K562 (cell line): ENCODE measurements around the gene HORMAD1. TPM values are rescaled to one million over a fixed set of nuclear protein-coding genes. Genes with fewer than 3 reads are reported as not detected.
A peak's percentile ranks its signal among the peaks of the same experiment; 100 is the strongest.

Experiments used
- C11orf30 ChIP-seq: fragments of 450-650 bp; IDR thresholded peaks from 2 replicates; pipeline ENCODE4 v1.6.1; 2016; ENCODE audit warnings: low read depth, mild to moderate bottlenecking
- CBFB ChIP-seq: sonication (generic); formaldehyde crosslinking; IDR thresholded peaks from 2 replicates; pipeline ENCODE4 v1.4.0; 2020; ENCODE audit warnings: mild to moderate bottlenecking, missing genetic modification reagents
- CC2D1A ChIP-seq: fragments of 450-650 bp; IDR thresholded peaks from 2 replicates; pipeline ENCODE4 v1.6.1; 2017; ENCODE audit warnings: mild to moderate bottlenecking
- CREM ChIP-seq: IDR thresholded peaks from 2 replicates; pipeline ENCODE4 v1.6.1; 2014; ENCODE audit warnings: antibody characterized with exemption, low read depth
- FOSL1 ChIP-seq: fragments of 200-800 bp; sonication (Bioruptor generic); conservative IDR thresholded peaks from 2 replicates; pipeline ENCODE4 v1.6.1; 2016; ENCODE audit warnings: missing genetic modification characterization, missing compliant biosample characterization
- FOXJ2 ChIP-seq: fragments of 200-800 bp; sonication (Bioruptor generic); IDR thresholded peaks from 2 replicates; pipeline ENCODE4 v1.6.1; 2016; ENCODE audit warnings: missing genetic modification characterization, missing compliant biosample characterization
- FOXM1 ChIP-seq, 2 experiments: fragments of 450-650 bp in 1 of 2; sonication (generic) in 1 of 2; formaldehyde crosslinking in 1 of 2; IDR thresholded peaks; 2 replicates each; pipeline versions ENCODE4 v1.6.1 to v1.9.0; 2017 to 2022; ENCODE audit warnings: low read depth in 2 of 2, mild to moderate bottlenecking in 2 of 2, missing genetic modification reagents in 1 of 2, moderate library complexity in 1 of 2
- KAT2B ChIP-seq: IDR thresholded peaks from one replicate; pipeline ENCODE4 v1.6.1; 2012; ENCODE audit warnings: low read depth, mild to moderate bottlenecking, control low read depth, inconsistent platforms, low read length, moderate library complexity
- POLR2A ChIP-seq: fragments of 450-650 bp; conservative IDR thresholded peaks from 2 replicates; pipeline ENCODE4 v1.6.1; 2016
- RAD21 ChIP-seq, 2 experiments: fragments of 250-450 bp in 1 of 2; fragments of 450-650 bp in 1 of 2; sonication (Bioruptor Pico) in 1 of 2; formaldehyde crosslinking in 1 of 2; IDR thresholded peaks in 1 of 2; conservative IDR thresholded peaks in 1 of 2; 2 replicates each; pipeline versions ENCODE4 v1.4.0 to v1.8.0; 2020 to 2022; ENCODE audit warnings: mild to moderate bottlenecking in 2 of 2, moderate library complexity in 1 of 2
- SPI1 ChIP-seq: IDR thresholded peaks from 2 replicates; pipeline ENCODE4 v1.6.1; 2011; ENCODE audit warnings: low read depth, low read length, control low read depth, borderline replicate concordance
- TAF1 ChIP-seq: IDR thresholded peaks from 2 replicates; pipeline ENCODE4 v1.6.1; 2011; ENCODE audit warnings: mild to moderate bottlenecking, low read length, moderate library complexity; ENCODE audit not compliant: insufficient read depth, control insufficient read depth, severe bottlenecking; ENCODE audit errors: extremely low read depth
- TAF9B ChIP-seq: fragments of 450-650 bp; IDR thresholded peaks from 2 replicates; pipeline ENCODE4 v1.6.1; 2018; ENCODE audit warnings: mild to moderate bottlenecking; ENCODE audit not compliant: partially characterized antibody
- ZNF584 ChIP-seq: fragments of 200-800 bp; sonication (Bioruptor generic); IDR thresholded peaks from 2 replicates; pipeline ENCODE4 v1.6.1; 2016; ENCODE audit warnings: low read depth, mild to moderate bottlenecking, missing genetic modification characterization, missing compliant biosample characterization
- polyA plus RNA-seq, 8 experiments: library from polyadenylated mRNA; depleted of rRNA in 4 of 8; stranded (reverse) in 5 of 8; unstranded in 3 of 8; fragments of >200 nt; fragmentation: Nextera tagmentation in 2 of 8; fragmentation: Illumina TruSeq in 1 of 8; extraction: Ambion mirVana in 2 of 8; extraction: Trizol in 1 of 8; gene quantifications; 2 replicates each; pipeline versions ENCODE4 v1.2.1 to v1.2.3, GENCODE V29; 2011 to 2014; ENCODE audit warnings: inconsistent platforms in 1 of 8, missing spikeins in 1 of 8
- total RNA-seq, 7 experiments: library from RNA; depleted of rRNA in 6 of 7; stranded (reverse); fragments of >200 nt in 6 of 7; fragmentation: Illumina TruSeq in 2 of 7; extraction: Trizol in 2 of 7; gene quantifications; 2 replicates each; pipeline versions ENCODE4 v1.2.1 to v1.2.3, GENCODE V29; 2011 to 2021; ENCODE audit warnings: low replicate concordance in 1 of 7
- TF ChIP-seq, protein P1 (sequence below): sonication (generic); formaldehyde crosslinking; IDR thresholded peaks from 2 replicates; pipeline ENCODE4 v1.8.0; 2022; ENCODE audit warnings: missing genetic modification reagents, mild to moderate bottlenecking, moderate library complexity, borderline replicate concordance
- TF ChIP-seq, protein P2 (sequence below): sonication (generic); formaldehyde crosslinking; IDR thresholded peaks from 2 replicates; pipeline ENCODE4 v1.8.1; 2023; ENCODE audit warnings: mild to moderate bottlenecking, missing genetic modification reagents
- TF ChIP-seq, protein P3 (sequence below), 2 experiments: IDR thresholded peaks in 1 of 2; conservative IDR thresholded peaks in 1 of 2; 2 replicates each; pipeline ENCODE4 v1.6.1; 2016; ENCODE audit warnings: low read depth in 2 of 2, mild to moderate bottlenecking in 1 of 2, missing compliant biosample characterization in 1 of 2, missing genetic modification characterization in 1 of 2, moderate library complexity in 1 of 2

The HORMAD1 gene
- total and polyA plus RNA-seq, 9 of the 15 experiments (the other 6 are each of a cell fraction or from before 2014, with no cell fraction given) = not detected

DNA sequence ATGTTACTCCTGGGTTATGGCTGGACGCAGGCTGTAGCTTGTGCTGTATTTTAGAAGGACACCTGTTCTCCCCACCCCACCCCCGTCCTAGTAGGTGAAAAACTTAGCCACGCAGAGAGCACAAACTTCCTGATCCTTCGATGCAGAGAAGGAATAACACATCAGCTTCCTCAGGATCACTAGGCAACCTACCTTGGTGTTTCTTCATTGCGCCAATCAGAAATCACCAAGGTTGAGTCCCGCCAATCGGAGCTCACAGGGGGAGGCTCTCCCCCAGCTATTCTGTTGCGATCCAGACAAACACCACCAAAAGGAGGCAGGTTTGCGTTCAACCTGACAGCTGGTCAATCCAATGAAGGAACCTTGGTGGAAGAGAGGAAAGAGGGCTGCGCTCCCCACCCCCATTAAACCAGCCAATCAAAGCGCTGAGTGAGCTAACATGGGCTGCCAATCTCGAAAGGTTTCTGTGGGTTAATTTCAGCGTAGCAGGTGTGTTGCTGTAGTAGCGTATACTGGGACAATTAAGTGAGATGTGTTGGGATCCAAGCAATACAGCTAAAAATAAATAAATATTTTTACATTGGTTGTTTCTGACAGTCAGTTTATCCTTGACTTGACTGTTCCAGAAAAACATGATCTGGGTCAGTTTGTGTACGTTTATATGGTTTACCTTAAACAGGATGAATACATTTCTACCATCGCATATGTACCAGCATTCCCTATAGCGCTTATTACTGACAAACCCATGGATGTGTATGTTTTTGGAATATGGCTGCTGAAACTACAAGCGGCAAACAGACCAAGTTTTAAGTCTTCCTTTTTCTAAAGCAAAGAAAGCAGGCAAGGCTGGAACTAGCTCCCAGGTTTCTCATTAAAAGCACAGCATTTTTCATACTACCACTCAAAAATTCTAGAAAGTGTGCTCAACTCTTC lies 23.4 kb downstream of the HORMAD1 start, which contains the start of gene GOLPH3L (continued):
- TF ChIP-seq RAD21 (CRISPR knock-in tag; conservative IDR thresholded peaks at IDR 0.05 in 1 of 2, IDR thresholded peaks at IDR 0.05 in 1 of 2) = no peak
- peak; percentile 34 for TF ChIP-seq TAF1
- TF ChIP-seq C11orf30 = peak; percentile 72; the same call in 1 of the 2 replicates
- TF ChIP-seq SPI1 = no peak
- TF ChIP-seq, protein P1, sequence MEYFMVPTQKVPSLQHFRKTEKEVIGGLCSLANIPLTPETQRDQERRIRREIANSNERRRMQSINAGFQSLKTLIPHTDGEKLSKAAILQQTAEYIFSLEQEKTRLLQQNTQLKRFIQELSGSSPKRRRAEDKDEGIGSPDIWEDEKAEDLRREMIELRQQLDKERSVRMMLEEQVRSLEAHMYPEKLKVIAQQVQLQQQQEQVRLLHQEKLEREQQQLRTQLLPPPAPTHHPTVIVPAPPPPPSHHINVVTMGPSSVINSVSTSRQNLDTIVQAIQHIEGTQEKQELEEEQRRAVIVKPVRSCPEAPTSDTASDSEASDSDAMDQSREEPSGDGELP (CRISPR knock-in tag) = peak; percentile 92
- TF ChIP-seq KAT2B = peak; percentile 32
- TF ChIP-seq CBFB (CRISPR knock-in tag) = no peak
- no peak for TF ChIP-seq ZNF584 (CRISPR knock-in tag)
- TF ChIP-seq FOXJ2 = 0 out of 2 replicates have a peak, but pooled peaks have one; percentile 56
- TF ChIP-seq FOXM1 (IDR thresholded peaks at IDR 0.05; ENCODE audit: low read depth) = peak; percentile 76
- no peak for TF ChIP-seq FOXM1 (CRISPR knock-in tag; IDR thresholded peaks at IDR 0.05; ENCODE audit: low read depth)
- peak; percentile 39 for TF ChIP-seq TAF9B
- peak; percentile 76 for TF ChIP-seq POLR2A
- TF ChIP-seq CC2D1A = peak; percentile 82; the same call in 1 of the 2 replicates
- TF ChIP-seq, protein P2, sequence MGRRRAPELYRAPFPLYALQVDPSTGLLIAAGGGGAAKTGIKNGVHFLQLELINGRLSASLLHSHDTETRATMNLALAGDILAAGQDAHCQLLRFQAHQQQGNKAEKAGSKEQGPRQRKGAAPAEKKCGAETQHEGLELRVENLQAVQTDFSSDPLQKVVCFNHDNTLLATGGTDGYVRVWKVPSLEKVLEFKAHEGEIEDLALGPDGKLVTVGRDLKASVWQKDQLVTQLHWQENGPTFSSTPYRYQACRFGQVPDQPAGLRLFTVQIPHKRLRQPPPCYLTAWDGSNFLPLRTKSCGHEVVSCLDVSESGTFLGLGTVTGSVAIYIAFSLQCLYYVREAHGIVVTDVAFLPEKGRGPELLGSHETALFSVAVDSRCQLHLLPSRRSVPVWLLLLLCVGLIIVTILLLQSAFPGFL (CRISPR knock-in tag) = no peak
- TF ChIP-seq, protein P3, sequence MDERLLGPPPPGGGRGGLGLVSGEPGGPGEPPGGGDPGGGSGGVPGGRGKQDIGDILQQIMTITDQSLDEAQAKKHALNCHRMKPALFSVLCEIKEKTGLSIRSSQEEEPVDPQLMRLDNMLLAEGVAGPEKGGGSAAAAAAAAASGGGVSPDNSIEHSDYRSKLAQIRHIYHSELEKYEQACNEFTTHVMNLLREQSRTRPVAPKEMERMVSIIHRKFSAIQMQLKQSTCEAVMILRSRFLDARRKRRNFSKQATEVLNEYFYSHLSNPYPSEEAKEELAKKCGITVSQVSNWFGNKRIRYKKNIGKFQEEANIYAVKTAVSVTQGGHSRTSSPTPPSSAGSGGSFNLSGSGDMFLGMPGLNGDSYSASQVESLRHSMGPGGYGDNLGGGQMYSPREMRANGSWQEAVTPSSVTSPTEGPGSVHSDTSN (CRISPR knock-in tag; IDR thresholded peaks at IDR 0.05; ENCODE audit: low read depth) = peak; percentile 78
- TF ChIP-seq, protein P3 (tag; conservative IDR thresholded peaks at IDR 0.05; ENCODE audit: low read depth) = peak; percentile 99
- TF ChIP-seq CREM = peak; percentile 72; the same call in 1 of the 2 replicates
- TF ChIP-seq FOSL1 (tag) = 0 out of 2 replicates have a peak, but pooled peaks have one; percentile 23
- TF ChIP-seq, all 486 proteins: peak for 66
